Esophagus squamous epithelium (tissue), 4 donors: ENCODE measurements around the gene SLC7A7.

Experiments used
- CTCF ChIP-seq, 6 experiments: fragments of 450-650 bp in 4 of 6; fragments of 200-600 bp in 2 of 6; sonication (generic) in 2 of 6; IDR thresholded peaks; one replicate each; pipeline ENCODE4 v1.5.1; 2016 to 2019; ENCODE audit warnings: antibody characterized with exemption in 6 of 6, mild to moderate bottlenecking in 4 of 6, moderate library complexity in 4 of 6
- POLR2A ChIP-seq, 4 donors: fragments of 450-650 bp; IDR thresholded peaks; one replicate each; pipeline ENCODE4 v1.6.1; 2017; ENCODE audit warnings: antibody characterized with exemption in 4 of 4, mild to moderate bottlenecking in 4 of 4, moderate library complexity in 3 of 4

- TF ChIP-seq CTCF (IDR thresholded peaks at IDR 0.05) (no peak), POLR2A (IDR thresholded peaks at IDR 0.05) (no peak)
Observed at GRCh38 chr14:22800346-22800745, 14.9 kb downstream of the SLC7A7 start.
